MM.1S (cell line): ENCODE results near the gene DDX21.
"Not testable (repeated sequence)": the region's sequence is repeated elsewhere in the genome, so short reads cannot be mapped to it uniquely, and the experiment has no call there.

ENCODE experiments used
- DNase-seq: peaks from one replicate; pipeline ENCODE4 v3.0.0-alpha.2; 2015
- H2AFZ ChIP-seq: fragments of 300-600 bp; sonication (generic); 2 replicates; pipeline ENCODE4 v1.6.0; 2016; ENCODE audit warnings: antibody characterized with exemption, low read length
- H3F3A ChIP-seq: fragments of 300-600 bp; sonication (generic); 2 replicates; pipeline ENCODE4 v1.6.1; 2016; ENCODE audit warnings: mild to moderate bottlenecking, antibody characterized with exemption, low read length, moderate library complexity, mixed read lengths; ENCODE audit not compliant: insufficient read depth
- H3K27ac ChIP-seq: fragments of 300-600 bp; sonication (generic); 2 replicates; pipeline ENCODE4 v1.5.1; 2016; ENCODE audit warnings: mild to moderate bottlenecking, low read length
- H3K27me3 ChIP-seq: fragments of 300-600 bp; sonication (generic); replicated peaks from 2 replicates; pipeline ENCODE4 v1.6.0; 2016; ENCODE audit warnings: low read length; ENCODE audit not compliant: insufficient read depth
- H3K36me3 ChIP-seq: fragments of 300-600 bp; sonication (generic); replicated peaks from 2 replicates; pipeline ENCODE4 v1.6.1; 2016; ENCODE audit warnings: mild to moderate bottlenecking, low read length, mixed read lengths; ENCODE audit not compliant: insufficient read depth
- H3K4me1 ChIP-seq: fragments of 300-600 bp; sonication (generic); 2 replicates; pipeline ENCODE4 v1.6.1; 2016; ENCODE audit warnings: low read length, mixed read lengths
- H3K4me2 ChIP-seq: fragments of 300-600 bp; sonication (generic); 2 replicates; pipeline ENCODE4 v1.6.0; 2016; ENCODE audit warnings: low read depth, low read length
- H3K4me3 ChIP-seq: fragments of 300-600 bp; sonication (generic); 2 replicates; pipeline ENCODE4 v1.5.1; 2016; ENCODE audit warnings: low read length, mixed read lengths
- H3K79me2 ChIP-seq: fragments of 300-600 bp; sonication (generic); 2 replicates; pipeline ENCODE4 v1.6.1; 2016; ENCODE audit warnings: mixed run types, low read length, mixed read lengths
- H3K9ac ChIP-seq: fragments of 300-600 bp; sonication (generic); 2 replicates; pipeline ENCODE4 v1.6.1; 2016; ENCODE audit warnings: low read length, mixed read lengths
- H3K9me2 ChIP-seq: fragments of 300-600 bp; sonication (generic); replicated peaks from 2 replicates; pipeline ENCODE4 v1.6.1; 2016; ENCODE audit warnings: mild to moderate bottlenecking, low read length, mixed read lengths; ENCODE audit not compliant: insufficient read depth
- H3K9me3 ChIP-seq: fragments of 300-600 bp; sonication (generic); replicated peaks from 2 replicates; pipeline ENCODE4 v1.6.1; 2016; ENCODE audit warnings: mild to moderate bottlenecking, low read length, mixed read lengths; ENCODE audit not compliant: insufficient read depth
- H4K20me1 ChIP-seq: fragments of 300-600 bp; sonication (generic); 2 replicates; pipeline ENCODE4 v1.6.1; 2016; ENCODE audit warnings: mild to moderate bottlenecking, low read length, moderate library complexity, mixed read lengths; ENCODE audit not compliant: insufficient read depth
- EZH2 ChIP-seq: fragments of 300-600 bp; sonication (generic); optimal IDR thresholded peaks from 2 replicates; pipeline ENCODE3; 2017; ENCODE audit warnings: low read depth, mild to moderate bottlenecking, antibody characterized with exemption, low read length, mixed read lengths
- EZH2phosphoT487 ChIP-seq: fragments of 300-600 bp; sonication (generic); IDR thresholded peaks from 2 replicates; pipeline ENCODE4 v1.6.1; 2018; ENCODE audit warnings: antibody characterized with exemption, low read length
- TF ChIP-seq, protein P1 (sequence below): fragments of 300-600 bp; sonication (generic); IDR thresholded peaks from 2 replicates; pipeline ENCODE4 v1.5.1; 2016; ENCODE audit warnings: antibody characterized with exemption, low read length, mixed read lengths

DDX21 gene

DNA sequence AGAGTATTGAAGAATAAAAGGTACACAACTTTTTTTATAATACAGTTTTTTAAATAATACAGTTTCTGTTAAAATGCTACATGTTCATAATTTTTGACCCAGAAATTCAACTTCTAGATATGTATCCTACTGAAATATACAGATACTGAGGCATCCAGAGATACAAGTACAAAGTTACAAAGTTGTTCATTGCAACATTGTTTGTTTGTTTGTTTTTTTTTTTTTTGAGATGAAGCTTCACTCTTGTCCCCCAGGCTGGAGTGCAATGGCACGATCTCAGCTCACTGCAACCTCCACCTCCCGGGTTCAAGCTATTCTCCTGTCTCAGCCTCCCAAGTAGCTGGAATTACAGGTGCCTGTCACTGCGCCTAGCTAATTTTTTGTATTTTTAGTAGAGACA lies 23.1 kb upstream of the DDX21 start:
- not testable (repeated sequence) for H3K4me3 ChIP-seq, H3K9me3 ChIP-seq, H3K9me2 ChIP-seq, H4K20me1 ChIP-seq, H3K36me3 ChIP-seq, H2AFZ ChIP-seq, H3K27me3 ChIP-seq, DNase-seq, H3K27ac ChIP-seq, H3F3A ChIP-seq, H3K4me1 ChIP-seq, H3K79me2 ChIP-seq, H3K9ac ChIP-seq, H3K4me2 ChIP-seq

DNA sequence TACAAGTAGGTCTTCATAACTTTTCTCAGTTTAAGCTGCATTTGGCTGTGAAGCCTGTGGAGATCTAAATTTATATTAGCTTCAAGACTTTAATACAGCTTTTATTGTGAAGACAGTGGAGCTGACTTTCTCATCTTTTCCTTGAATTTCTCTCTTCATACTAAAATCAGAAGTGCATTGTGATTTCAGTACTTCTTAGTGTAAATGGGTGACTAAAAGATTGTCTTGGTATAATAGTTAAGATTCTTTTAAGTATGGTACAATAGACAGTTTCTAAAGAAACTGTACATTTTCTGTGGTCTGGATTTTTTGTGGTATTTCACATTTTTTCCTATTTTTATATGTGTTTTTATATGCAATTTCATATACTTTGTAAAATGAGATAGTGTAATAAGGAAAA lies 21.0 kb upstream of the DDX21 start:
- Histone ChIP-seq H3K9me3 (no peaks in the 10 kb centered on the region), H3K27me3 (no peaks in the 10 kb centered on the region), H2AFZ (no peak overlapping the region), H3K9me2 (no peaks in the 10 kb centered on the region), H3K4me2 (no peak overlapping the region), H3K36me3 (0 out of 2 replicates have a peak, but pooled peaks cover 4% of the 10 kb centered on the region), H3K79me2 (no peaks in the 10 kb centered on the region), H3K27ac (no peak overlapping the region), H3K4me3 (no peak overlapping the region), H3K4me1 (no peaks in the 10 kb centered on the region), H3K9ac (no peak overlapping the region), H4K20me1 (no peaks in the 10 kb centered on the region), H3F3A (no peaks in the 10 kb centered on the region)
- DNase-seq, result no peak
- TF ChIP-seq EZH2 (no peak), EZH2phosphoT487 (no peak)
- TF ChIP-seq, protein P1, sequence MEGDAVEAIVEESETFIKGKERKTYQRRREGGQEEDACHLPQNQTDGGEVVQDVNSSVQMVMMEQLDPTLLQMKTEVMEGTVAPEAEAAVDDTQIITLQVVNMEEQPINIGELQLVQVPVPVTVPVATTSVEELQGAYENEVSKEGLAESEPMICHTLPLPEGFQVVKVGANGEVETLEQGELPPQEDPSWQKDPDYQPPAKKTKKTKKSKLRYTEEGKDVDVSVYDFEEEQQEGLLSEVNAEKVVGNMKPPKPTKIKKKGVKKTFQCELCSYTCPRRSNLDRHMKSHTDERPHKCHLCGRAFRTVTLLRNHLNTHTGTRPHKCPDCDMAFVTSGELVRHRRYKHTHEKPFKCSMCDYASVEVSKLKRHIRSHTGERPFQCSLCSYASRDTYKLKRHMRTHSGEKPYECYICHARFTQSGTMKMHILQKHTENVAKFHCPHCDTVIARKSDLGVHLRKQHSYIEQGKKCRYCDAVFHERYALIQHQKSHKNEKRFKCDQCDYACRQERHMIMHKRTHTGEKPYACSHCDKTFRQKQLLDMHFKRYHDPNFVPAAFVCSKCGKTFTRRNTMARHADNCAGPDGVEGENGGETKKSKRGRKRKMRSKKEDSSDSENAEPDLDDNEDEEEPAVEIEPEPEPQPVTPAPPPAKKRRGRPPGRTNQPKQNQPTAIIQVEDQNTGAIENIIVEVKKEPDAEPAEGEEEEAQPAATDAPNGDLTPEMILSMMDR, result no peak

DNA sequence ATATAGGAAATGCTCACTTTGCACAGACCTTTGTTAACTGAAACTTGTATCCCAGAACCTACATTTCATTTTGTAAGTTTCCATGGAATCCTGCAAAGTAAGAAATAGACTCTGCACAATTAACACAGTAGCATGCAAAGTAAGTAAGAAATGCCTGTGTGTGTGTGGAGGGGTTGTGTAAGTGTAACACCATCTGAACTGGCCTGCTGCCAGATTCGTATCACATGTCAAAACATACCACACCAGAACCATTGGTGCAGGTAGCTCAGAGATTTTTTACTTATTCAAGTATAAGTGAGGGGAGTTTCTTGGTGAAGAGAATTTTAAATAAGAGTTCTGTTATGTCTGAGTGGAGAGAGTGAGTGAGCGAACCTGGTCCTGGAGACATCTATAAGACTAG lies 17.9 kb upstream of the DDX21 start:
- Histone ChIP-seq H3F3A (no peaks in the 10 kb centered on the region), H3K36me3 (peaks cover 4% of the 10 kb centered on the region; the same call in 1 of the 2 replicates), H3K27me3 (no peaks in the 10 kb centered on the region), H3K4me1 (no peaks in the 10 kb centered on the region), H3K9ac (no peak overlapping the region), H3K4me3 (no peak overlapping the region), H3K9me3 (no peaks in the 10 kb centered on the region), H3K79me2 (no peaks in the 10 kb centered on the region), H3K27ac (no peak overlapping the region), H3K9me2 (no peaks in the 10 kb centered on the region), H3K4me2 (no peak overlapping the region), H4K20me1 (no peaks in the 10 kb centered on the region), H2AFZ (no peak overlapping the region)
- no peak for TF ChIP-seq EZH2
- TF ChIP-seq, protein P1, result no peak
- no peak for TF ChIP-seq EZH2phosphoT487
- DNase-seq, result no peak

DNA sequence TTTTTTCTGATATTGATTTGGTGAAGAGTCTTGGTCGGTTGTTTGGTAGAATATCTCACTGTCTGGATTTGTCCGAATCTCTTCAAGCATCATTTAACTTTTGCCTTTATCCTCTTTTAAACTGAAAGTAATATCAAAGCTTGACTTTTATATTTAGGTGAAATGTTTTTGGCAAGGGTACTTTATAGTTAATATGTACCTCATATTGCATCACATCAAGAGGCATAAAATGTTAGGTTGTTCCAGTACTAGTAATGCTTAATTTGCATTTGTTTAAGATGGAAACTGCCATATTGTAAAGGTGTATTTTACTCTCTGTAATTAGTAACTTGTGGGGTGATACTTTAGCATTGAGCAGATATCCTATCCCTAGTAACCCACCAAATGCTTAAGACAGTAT lies 17.1 kb upstream of the DDX21 start:
- H3K9ac ChIP-seq, result no peak overlapping the region
- no peaks in the 10 kb centered on the region for H3K9me3 ChIP-seq
- H3K4me2 ChIP-seq, result no peak overlapping the region
- no peak for DNase-seq
- no peak for TF ChIP-seq EZH2
- H3K27me3 ChIP-seq, result no peaks in the 10 kb centered on the region
- H3F3A ChIP-seq, result no peaks in the 10 kb centered on the region
- H3K36me3 ChIP-seq, result peaks cover 7% of the 10 kb centered on the region; the same call in 1 of the 2 replicates
- H3K79me2 ChIP-seq, result no peaks in the 10 kb centered on the region
- no peak overlapping the region for H2AFZ ChIP-seq
- H3K4me3 ChIP-seq, result no peak overlapping the region
- no peaks in the 10 kb centered on the region for H4K20me1 ChIP-seq
- H3K4me1 ChIP-seq, result no peaks in the 10 kb centered on the region
- no peaks in the 10 kb centered on the region for H3K9me2 ChIP-seq
- H3K27ac ChIP-seq, result no peak overlapping the region

DNA sequence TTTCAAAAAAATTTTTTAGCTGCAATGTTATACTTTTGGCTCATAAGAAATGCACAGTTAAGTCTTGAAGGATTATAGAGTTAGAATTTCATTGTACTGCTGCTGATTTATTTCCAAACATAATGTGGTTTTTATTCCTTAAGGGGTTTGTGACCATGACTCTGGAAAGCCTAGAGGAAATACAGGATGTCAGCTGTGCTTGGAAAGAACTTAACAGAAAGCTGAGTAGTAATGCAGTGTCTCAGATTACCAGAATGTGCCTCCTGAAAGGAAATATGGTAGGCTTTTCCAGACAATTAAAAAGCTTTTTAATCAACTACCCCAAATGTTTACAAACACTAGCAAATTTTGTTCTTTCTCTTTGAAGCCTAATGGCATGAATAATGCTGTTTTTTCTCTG lies 15.1 kb upstream of the DDX21 start:
- not testable (repeated sequence) for H3K36me3 ChIP-seq, H3K9ac ChIP-seq, H3K4me3 ChIP-seq, DNase-seq, H3K27ac ChIP-seq, H3K9me2 ChIP-seq, H3K9me3 ChIP-seq, H3F3A ChIP-seq, H3K27me3 ChIP-seq, H3K4me2 ChIP-seq, H3K4me1 ChIP-seq, H4K20me1 ChIP-seq, H2AFZ ChIP-seq, H3K79me2 ChIP-seq
